ENCODE results near the gene PIGR.
A peak's percentile ranks its signal among the peaks of the same experiment; 100 is the strongest.

The PIGR gene

GRCh38 chr1:206958144-206958543 lies 11.9 kb upstream of the PIGR start:
- no peak for DNase-seq (ENCODE audit: low spot score)

DNA sequence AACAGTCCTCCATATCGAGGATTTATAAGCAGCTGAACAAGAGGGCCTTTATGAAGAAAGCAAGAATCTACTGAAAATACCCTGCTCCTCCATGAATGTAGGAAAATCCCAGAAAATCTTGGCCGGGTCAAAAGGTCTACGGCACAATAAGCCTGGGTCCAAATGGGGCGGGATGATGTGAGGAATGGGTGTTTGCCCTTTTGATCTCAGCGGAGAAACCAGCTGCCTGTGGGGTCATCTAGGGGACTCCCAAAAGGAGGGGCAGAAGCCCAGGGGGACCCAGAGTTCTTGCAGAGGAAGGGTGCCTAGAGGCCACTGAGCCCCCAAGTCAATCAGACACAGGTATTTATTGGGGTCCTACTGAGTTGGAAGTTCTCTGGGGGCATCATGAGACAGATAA lies 11.4 kb upstream of the PIGR start:
- no peak for DNase-seq (ENCODE audit: low spot score)

DNA sequence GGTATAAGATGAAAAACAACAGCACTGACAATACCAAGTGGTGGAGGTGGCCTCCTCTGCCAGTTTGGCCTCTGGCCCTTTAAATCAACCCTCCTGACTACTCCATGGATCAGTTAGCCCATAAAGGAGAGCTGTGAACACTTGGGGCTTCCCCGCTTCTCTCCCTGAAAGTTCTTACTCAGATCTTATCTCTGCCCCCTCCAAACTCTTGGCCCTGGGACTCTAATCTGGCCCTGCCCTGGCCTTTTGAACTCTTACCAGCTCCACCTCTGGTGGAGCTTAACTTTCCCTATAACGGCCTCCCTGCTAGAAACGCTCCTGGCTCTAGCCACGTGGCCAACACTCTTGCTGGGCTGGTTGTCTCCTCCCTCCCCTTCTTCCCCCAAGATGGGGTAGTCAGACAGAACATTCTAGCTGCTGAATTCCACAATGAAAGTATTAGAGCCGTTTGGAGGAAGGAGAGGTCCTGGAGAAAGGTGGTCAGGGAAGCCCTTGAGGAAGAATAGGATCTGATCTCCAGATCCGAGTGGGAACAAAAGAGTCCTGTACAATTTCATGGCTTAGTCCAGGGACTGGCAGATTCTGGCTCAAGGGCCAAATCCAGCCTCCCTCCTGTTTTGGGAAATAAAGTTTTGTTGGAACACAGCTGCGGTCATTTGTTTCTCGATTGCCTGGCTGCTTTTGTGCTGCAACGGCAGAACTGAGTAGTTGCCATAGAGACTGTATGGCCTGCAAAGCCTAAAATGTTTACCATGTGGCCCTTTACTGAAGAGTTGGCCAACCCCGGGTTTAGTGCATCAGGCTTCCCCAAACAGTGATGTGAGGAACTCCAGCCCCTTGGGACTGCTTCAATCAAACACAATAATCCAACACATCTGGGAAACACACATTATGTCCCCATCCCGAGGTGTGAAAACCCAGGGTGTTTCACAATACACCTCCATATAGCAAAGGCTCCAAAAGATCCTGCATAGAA lies 9.5 kb upstream of the PIGR start:
- no peak for DNase-seq (ENCODE audit: low spot score)

DNA sequence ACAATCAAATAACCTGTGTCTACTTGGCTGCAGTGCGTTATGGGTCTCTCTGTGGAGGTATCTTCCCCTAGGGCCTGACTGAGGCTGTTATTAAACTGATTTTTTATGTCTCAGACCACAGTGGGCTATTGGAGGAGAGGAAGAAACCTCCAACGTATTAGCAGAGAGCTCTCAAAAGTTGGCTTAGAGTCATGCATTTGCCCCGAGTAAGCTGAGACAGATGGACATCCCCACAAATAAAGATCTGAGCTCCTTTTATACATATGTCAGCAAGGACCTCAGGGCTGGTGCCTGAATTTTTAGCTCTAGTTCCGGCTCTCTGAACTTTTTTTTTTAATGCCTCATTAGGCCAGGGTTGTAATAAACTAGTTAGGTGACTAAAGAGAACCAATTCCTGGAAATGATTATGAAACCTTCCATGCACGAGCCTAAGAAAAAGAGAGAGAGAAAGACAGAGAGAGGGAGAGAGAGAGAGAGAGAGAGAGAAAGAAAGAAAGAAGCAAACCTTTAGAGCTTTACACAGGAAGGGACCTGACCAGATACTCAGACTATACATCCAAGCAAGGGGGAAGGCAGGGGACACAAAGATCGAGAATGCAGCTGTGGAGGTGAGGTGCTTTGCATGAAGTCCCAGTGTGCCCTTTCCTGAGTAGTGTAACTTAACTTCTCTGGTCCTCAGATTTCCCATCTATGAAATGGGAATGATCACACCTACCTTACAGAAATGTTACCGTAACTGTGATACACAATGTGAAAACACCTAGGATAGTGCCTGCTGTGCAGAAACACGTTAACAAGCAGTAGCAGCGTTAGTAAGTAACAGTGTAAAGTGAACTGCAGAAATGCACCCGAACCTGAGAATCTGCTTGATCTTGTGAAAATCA lies 8.4 kb upstream of the PIGR start:
- DNase-seq (ENCODE audit: low spot score): no peak

GRCh38 chr1:206953626-206954025 lies 7.4 kb upstream of the PIGR start:
- DNase-seq (ENCODE audit: low spot score): no peak

GRCh38 chr1:206953126-206953525 lies 6.9 kb upstream of the PIGR start:
- DNase-seq (ENCODE audit: low spot score): no peak

DNA sequence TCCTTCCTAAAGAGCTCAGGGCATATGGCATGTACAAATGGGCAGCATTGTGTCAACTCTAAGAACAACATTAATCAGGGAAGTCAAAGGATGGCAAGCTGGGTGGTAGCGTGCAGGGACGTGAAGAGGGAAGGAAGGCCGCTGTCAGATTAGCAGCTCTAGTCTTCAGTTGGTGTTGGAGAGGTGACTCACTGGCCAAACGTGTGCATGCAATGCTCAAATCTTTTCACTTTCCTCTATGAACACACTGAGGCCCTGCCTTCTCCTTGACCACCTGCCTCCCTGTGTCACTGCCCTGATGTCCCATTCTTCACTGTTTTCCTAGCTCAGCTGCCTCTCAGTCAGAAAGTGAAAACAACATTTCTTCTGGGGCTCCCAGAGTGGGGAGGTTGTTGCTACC lies 5.9 kb upstream of the PIGR start:
- DNase-seq (ENCODE audit: low spot score): no peak

GRCh38 chr1:206951318-206952100 lies 5.2 kb upstream of the PIGR start:
- DNase-seq (ENCODE audit: low spot score): no peak

- DNase-seq (ENCODE audit: low spot score): no peak
These were observed 3.4 kb upstream of the PIGR start for GRCh38 chr1:206949641-206950040.

DNA sequence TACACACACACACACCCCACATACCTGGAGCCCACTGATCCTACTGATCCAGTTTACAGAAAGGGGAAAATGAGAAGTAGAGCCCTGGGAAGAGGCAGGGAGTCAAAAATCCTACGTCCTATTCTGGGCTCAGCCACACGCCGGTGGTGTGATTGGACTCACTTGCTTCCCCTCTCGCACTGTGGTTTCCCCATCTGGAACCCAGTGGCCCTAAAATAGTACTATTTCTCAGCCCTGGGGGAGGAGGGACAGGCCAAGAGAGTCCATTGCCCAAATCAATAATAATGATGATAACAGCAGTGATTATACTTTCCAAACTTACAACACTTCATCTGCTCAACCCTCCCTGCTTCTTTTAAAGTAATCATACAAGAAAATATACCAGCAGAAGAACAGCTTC lies 2.9 kb upstream of the PIGR start:
- DNase-seq (ENCODE audit: low spot score): no peak

GRCh38 chr1:206947255-206947654 lies 989 bp upstream of the PIGR start:
- no peak for DNase-seq (ENCODE audit: low spot score)

GRCh38 chr1:206945779-206946178 lies 487 bp downstream of the PIGR start:
- no peak for DNase-seq (ENCODE audit: low spot score)

GRCh38 chr1:206944703-206945102 lies 1.6 kb downstream of the PIGR start:
- DNase-seq (ENCODE audit: low spot score): no peak

GRCh38 chr1:206941766-206942418 lies 4.4 kb downstream of the PIGR start:
- no peak for DNase-seq (ENCODE audit: low spot score)

DNA sequence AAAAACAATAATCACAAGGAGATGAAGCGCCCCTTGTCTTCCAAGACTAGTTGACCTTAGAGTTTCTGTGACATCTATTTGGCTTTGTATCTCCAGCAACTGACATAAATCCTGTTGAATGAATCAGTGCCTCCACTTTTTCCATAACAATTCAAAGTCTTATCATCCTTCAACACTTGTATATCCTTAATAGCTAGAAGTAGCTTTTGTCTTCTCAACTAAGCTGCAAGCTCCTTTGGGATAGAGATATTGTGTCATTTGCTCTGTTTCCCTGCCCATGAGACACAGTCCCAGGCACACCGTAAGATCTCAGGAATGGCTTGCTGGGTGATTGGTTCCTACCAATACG lies 5.7 kb downstream of the PIGR start:
- DNase-seq (ENCODE audit: low spot score): no peak

DNA sequence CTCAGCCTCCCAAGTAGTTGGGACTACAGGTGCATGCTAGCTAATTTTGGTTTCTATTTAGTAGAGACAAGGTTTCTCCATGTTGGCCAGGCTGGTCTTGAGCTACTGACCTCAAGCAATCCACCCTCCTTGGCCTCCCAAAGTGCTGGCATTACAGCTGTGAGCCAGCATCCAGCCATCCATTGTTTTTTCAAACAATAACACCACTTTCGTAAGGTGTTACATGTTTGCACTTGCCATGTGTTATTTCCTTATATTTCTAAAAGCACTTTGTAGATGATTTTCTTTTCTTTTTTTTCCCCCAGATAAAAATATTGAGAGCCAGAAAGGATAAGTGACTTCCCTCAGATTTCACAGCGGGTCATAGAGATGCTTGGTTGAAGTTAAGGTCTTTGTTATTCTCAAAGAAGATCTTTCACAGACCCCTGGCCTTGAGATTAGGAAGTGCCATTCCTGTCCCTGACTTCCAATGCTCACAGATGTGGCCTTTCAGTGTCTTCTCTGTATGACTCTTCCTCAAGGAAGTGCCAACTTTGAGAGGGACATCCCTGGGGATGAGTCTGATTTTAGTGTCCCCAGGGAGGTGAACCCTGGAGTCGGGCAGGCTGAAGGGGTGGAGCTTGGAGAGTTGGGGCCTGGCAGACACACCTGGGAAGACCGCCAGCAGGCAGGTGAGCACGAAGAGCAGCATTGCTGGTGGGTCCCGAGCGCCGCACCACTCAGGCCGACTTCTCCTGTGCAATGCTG lies 6.3 kb downstream of the PIGR start:
- DNase-seq (ENCODE audit: low spot score): no peak

DNA sequence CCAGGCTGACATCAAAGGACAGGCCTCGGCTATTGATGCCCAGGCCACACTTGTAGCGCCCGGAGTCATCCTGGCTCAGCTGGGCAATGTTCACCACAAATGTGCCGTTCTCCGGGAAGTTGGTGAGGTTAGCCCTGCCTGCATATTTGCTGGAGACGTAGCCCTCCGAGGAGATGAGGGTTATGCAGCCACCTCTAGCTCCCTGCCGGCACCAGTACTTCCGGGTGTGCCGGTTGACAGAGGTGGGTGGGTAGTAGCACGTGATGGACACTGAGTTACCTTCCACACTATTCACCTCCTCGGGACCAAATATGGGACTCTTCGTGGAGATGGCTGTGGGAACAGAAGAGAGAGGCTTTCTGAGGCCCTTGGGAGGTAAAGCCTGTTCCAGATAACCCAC lies 7.1 kb downstream of the PIGR start:
- no peak for DNase-seq (ENCODE audit: low spot score)

DNA sequence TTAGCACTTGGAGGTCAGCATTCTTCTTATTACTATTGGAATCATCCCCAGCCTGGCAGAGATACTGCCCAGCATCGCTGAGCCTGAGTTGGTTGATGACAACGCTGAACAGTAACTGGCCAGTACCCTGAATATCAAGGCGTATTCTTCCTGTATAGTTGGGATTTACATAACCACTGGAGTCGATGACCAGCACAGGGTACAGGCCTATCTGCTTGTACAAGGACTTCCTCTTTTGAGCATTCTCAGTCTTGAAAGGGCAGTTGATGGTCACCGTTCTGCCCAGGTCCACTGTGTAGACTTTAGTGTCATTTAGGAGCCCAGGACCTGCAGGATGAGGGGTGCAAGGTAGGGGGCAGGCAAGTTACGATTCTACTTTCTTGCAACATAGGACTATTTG lies 8.8 kb downstream of the PIGR start:
- no peak for DNase-seq (ENCODE audit: low spot score)

DNA sequence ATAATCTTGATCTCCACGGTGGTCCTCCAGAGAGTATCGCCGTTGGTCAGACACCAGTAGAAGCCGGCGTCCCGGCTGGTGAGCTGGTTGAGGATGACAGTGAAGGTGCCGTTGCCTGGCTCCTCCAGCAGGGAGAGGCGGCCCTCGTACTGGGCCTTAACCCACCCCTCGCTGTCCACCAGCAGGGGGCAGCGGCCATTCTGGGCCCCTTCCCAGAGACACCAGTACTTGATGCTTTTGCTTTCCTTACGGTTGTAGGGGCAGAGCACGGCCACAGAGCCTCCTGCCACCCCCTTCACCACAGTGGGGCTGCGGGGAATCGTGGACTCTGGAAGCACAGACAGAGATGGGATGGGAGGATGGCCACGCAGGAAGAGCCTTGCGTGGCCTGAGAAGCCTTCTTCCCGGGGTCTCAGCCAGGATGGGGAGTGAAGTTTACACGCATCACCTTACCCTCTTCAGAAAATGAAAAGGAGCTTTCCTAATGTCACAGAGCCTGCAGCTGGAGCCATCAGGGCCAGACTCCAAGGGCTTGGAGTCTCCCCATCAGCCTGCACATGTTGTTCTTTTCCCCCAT lies 10.7 kb downstream of the PIGR start:
- peak; percentile 46 for DNase-seq (ENCODE audit: low spot score)

GRCh38 chr1:206933333-206933945 lies 12.8 kb downstream of the PIGR start:
- DNase-seq (ENCODE audit: low spot score): peak; percentile 61
